ENCODE measurements around the gene IP6K1. TPM values are rescaled to one million over a fixed set of nuclear protein-coding genes. Genes with fewer than 3 reads are reported as not detected.

The IP6K1 gene
- total and polyA plus RNA-seq, 2 donors from 2014 or later = 21.7 to 49.6 TPM

GRCh38 chr3:49801160-49801559 lies 14.8 kb upstream of the IP6K1 start:
- Histone ChIP-seq H3K27ac (ENCODE audit: low read depth in 2 of 2, low read length in 2 of 2) (no peak overlapping the region), H3K36me3 (ENCODE audit: control insufficient read depth in 2 of 3, insufficient read depth in 3 of 3, low read length in 3 of 3) (no peaks in the 10 kb centered on the region), H3K4me3 (ENCODE audit: low read length in 3 of 3) (no peak overlapping the region), H3K9me3 (ENCODE audit: control insufficient read depth in 2 of 3, insufficient read depth in 1 of 3, low read length in 3 of 3) (no peaks in the 10 kb centered on the region), H3K4me1 (ENCODE audit: control insufficient read depth in 2 of 3, insufficient read depth in 2 of 3, low read depth in 1 of 3, low read length in 3 of 3) (peaks cover 0 to 26% (median 0%) of the 10 kb centered on the region in 3 donors), H3K27me3 (ENCODE audit: control insufficient read depth, insufficient read depth, low read length) (no peaks in the 10 kb centered on the region), H3K9ac (ENCODE audit: low read length in 3 of 3) (no peak overlapping the region)
- DNase-seq (no peak), FAIRE-seq (no peak)
- no peak for TF ChIP-seq CTCF (IDR thresholded peaks at IDR 0.05; ENCODE audit: borderline replicate concordance, extremely low read depth, insufficient read depth)
- intact Hi-C loops (cut with DNase I) = no loop called here

- Histone ChIP-seq H3K27me3 (ENCODE audit: control insufficient read depth, insufficient read depth, low read length) (no peaks in the 10 kb centered on the region), H3K36me3 (ENCODE audit: control insufficient read depth in 2 of 3, insufficient read depth in 3 of 3, low read length in 3 of 3) (no peaks in the 10 kb centered on the region), H3K4me1 (ENCODE audit: control insufficient read depth in 2 of 3, insufficient read depth in 2 of 3, low read depth in 1 of 3, low read length in 3 of 3) (peaks cover 0 to 14% (median 0%) of the 10 kb centered on the region in 3 donors), H3K27ac (ENCODE audit: low read depth in 2 of 2, low read length in 2 of 2) (no peak within 1 kb of the TSS), H3K9ac (ENCODE audit: low read length in 3 of 3) (no peak within 1 kb of the TSS), H3K4me3 (ENCODE audit: low read length in 3 of 3) (no peak within 1 kb of the TSS), H3K9me3 (ENCODE audit: control insufficient read depth in 2 of 3, insufficient read depth in 1 of 3, low read length in 3 of 3) (no peaks in the 10 kb centered on the region)
- intact Hi-C loops (cut with DNase I) = no loop called here
- FAIRE-seq = no peak
- no peak for DNase-seq
- TF ChIP-seq CTCF (IDR thresholded peaks at IDR 0.05; ENCODE audit: borderline replicate concordance, extremely low read depth, insufficient read depth) = no peak
Measured at GRCh38 chr3:49799761-49800160, 13.4 kb upstream of the IP6K1 start, which contains the start of gene CDHR4. Gene CDHR4, minus strand, starts transcription at chr3:49799873. Its CDS starts 61 bp downstream, at chr3:49799812.

- H3K27me3 ChIP-seq (ENCODE audit: control insufficient read depth, insufficient read depth, low read length) = no peaks in the 10 kb centered on the region
- H3K27ac ChIP-seq (ENCODE audit: low read depth in 2 of 2, low read length in 2 of 2) = no peak overlapping the region
- no peak for TF ChIP-seq CTCF (IDR thresholded peaks at IDR 0.05; ENCODE audit: borderline replicate concordance, extremely low read depth, insufficient read depth)
- intact Hi-C loops (cut with DNase I) = no loop called here
- no peak overlapping the region for H3K9ac ChIP-seq (ENCODE audit: low read length in 3 of 3)
- no peaks in the 10 kb centered on the region for H3K9me3 ChIP-seq (ENCODE audit: control insufficient read depth in 2 of 3, insufficient read depth in 1 of 3, low read length in 3 of 3)
- no peak overlapping the region for H3K4me3 ChIP-seq (ENCODE audit: low read length in 3 of 3)
- peaks cover 0 to 8% (median 0%) of the 10 kb centered on the region in 3 donors for H3K4me1 ChIP-seq (ENCODE audit: control insufficient read depth in 2 of 3, insufficient read depth in 2 of 3, low read depth in 1 of 3, low read length in 3 of 3)
- H3K36me3 ChIP-seq (ENCODE audit: control insufficient read depth in 2 of 3, insufficient read depth in 3 of 3, low read length in 3 of 3) = no peaks in the 10 kb centered on the region
- FAIRE-seq (no peak), DNase-seq (peak in 1 of 5 donors; percentile 15)
Measured at GRCh38 chr3:49799105-49799504, 12.8 kb upstream of the IP6K1 start.

Measured in kidney (tissue), 14 donors.